Measurements from ENCODE around the gene CDKN1A. TPM values are rescaled to one million over a fixed set of nuclear protein-coding genes. Genes with fewer than 3 reads are reported as not detected.

The CDKN1A gene
- total RNA-seq, 1 experiment from 2014 or later, result 75.1 TPM

GRCh38 chr6:36688739-36689075, 10.2 kb downstream of the CDKN1A start:
- H3K36me3 Mint-ChIP-seq, result peaks cover 33% of the 10 kb centered on the region
- no peak for DNase-seq (ENCODE audit: low spot score)
- ChIA-PET CTCF (no interaction called here), POLR2A (no interaction called here)
- no peak overlapping the region for H3K27ac Mint-ChIP-seq
- TF ChIP-seq CBFB (CRISPR knock-in tag; IDR thresholded peaks at IDR 0.05; ENCODE audit: low read depth), result no peak
- TF ChIP-seq USF2 (CRISPR knock-in tag; IDR thresholded peaks at IDR 0.05), result no peak
- TF ChIP-seq MAX (CRISPR knock-in tag; IDR thresholded peaks at IDR 0.05), result no peak
- no peak for TF ChIP-seq ZNF671 (CRISPR knock-in tag; IDR thresholded peaks at IDR 0.05)
- TF ChIP-seq ZNF219 (CRISPR knock-in tag; IDR thresholded peaks at IDR 0.05; ENCODE audit: borderline replicate concordance), result no peak
- no peak for TF ChIP-seq JUN (CRISPR knock-in tag; IDR thresholded peaks at IDR 0.05)
- TF ChIP-seq ARID4B (CRISPR knock-in tag; IDR thresholded peaks at IDR 0.05; ENCODE audit: borderline replicate concordance), result no peak
- no peak for TF ChIP-seq ATF2 (CRISPR knock-in tag; IDR thresholded peaks at IDR 0.05; ENCODE audit: borderline replicate concordance, low read depth)
- TF ChIP-seq E2F5 (CRISPR knock-in tag; IDR thresholded peaks at IDR 0.05), result no peak
- TF ChIP-seq ZNF512 (CRISPR knock-in tag; IDR thresholded peaks at IDR 0.05; ENCODE audit: borderline replicate concordance), result no peak
- no peak for TF ChIP-seq CREM (CRISPR knock-in tag; IDR thresholded peaks at IDR 0.05)
- no peak for TF ChIP-seq FOXK1 (CRISPR knock-in tag; IDR thresholded peaks at IDR 0.05)
- no peak for TF ChIP-seq ATF1 (CRISPR knock-in tag; IDR thresholded peaks at IDR 0.05)
- no peak for TF ChIP-seq ERG (CRISPR knock-in tag; IDR thresholded peaks at IDR 0.05)
- TF ChIP-seq PREB (CRISPR knock-in tag; IDR thresholded peaks at IDR 0.05; ENCODE audit: borderline replicate concordance), result no peak
- H3K4me3 Mint-ChIP-seq, result no peak overlapping the region
- ATAC-seq, result no peak
- peaks cover 4% of the 10 kb centered on the region; the same call in 1 of the 2 replicates for H3K4me1 Mint-ChIP-seq
- peaks cover 7% of the 10 kb centered on the region; the same call in 1 of the 2 replicates for H3K9me3 Mint-ChIP-seq
- H3K27me3 Mint-ChIP-seq (ENCODE audit: low read depth), result no peaks in the 10 kb centered on the region

Data from WTC11 (cell line).